H4 (cell line): ENCODE data around the gene LMO3. TPM values are rescaled to one million over a fixed set of nuclear protein-coding genes. Genes with fewer than 3 reads are reported as not detected.
"Not testable (repeated sequence)": the region's sequence is repeated elsewhere in the genome, so short reads cannot be mapped to it uniquely, and the experiment has no call there.

Source experiments
- DNase-seq: peaks from one replicate; pipeline ENCODE4 v3.0.0-alpha.2; 2015; ENCODE audit warnings: low spot score
- total RNA-seq: library from RNA; depleted of rRNA; stranded (reverse); fragments of >200 nt; shearing (Covaris generic); gene quantifications from 2 replicates; pipeline ENCODE4 v1.2.3, GENCODE V29; 2014

Gene LMO3
- total RNA-seq, 1 experiment from 2014 or later, result 0.27 TPM

DNA sequence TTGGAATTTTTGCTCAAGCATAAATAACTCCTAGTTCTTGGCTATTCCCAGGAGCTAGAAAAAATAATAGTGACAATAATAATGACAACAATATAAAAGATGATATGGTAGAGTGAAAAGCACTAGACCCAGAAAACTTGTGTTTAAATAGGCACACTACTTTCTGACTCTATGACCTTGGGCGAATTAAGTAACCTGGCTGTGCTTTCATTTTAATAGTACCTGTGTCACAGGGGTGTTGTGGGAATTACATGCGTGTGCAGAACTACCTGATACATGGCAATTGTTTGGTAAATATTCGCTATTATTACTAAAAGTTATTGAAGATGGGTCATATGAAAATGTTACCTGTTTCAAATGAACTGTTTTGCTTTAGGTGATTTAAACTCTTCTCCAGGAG is 60.1 kb downstream of the LMO3 start:
- no peak for DNase-seq

DNA sequence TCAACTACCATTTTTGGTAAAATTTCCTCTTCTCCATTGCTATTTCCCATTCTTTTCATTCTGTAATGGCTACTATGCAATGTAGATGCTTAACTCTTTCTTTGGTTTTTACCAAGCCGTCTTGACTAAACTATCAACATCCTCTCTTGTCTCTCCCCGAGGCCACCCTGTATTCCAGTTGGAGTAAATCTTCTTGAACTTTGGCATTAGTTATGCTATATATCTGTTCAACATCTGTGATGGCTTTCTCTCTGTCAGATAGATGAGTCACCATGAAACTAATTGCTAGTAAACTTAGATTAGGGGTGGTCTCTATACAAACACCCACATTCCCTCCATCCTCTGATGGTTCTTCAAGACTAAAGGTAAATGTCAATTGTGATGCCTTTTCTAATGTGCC is 63.4 kb downstream of the LMO3 start:
- DNase-seq, result no peak

DNA sequence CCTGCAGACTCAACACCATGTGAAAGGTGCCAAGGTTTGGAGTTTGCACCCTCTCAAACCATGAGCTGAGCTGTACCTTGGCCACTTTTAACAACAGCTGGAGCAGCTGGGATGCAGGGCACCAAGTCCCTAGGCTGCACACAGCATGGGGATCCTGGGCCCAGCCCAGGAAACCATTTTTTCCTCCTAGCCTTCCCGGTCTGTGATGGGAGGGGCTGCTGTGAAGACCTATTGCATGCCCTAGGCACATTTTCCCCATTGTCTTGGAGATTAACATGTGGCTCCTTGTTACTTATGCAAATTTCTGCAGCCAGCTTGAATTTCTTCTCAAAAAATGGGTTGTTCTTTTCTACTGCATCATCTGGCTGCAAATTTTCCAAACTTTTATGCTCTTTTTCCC is 68.3 kb downstream of the LMO3 start:
- DNase-seq, result not testable (repeated sequence)

DNA sequence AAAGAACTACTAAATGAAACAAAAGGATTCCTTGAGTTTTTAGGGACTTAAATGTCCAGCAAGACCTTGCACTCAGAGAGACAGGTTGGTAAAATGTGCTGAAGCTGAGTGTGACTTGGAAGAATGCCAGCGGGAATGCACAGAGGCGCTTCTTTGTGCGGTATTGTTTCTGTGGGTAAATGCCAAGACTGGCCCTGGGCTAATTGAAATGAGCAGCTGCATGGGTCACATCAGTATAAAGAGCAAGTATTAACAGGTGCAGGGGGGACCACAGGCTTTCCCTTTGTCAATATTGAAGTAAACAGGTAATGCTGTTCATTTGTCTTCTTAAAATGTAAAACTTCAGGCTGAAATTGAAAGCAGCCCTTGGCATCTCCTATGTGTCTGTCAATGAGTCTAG is 74.3 kb downstream of the LMO3 start:
- no peak for DNase-seq

DNA sequence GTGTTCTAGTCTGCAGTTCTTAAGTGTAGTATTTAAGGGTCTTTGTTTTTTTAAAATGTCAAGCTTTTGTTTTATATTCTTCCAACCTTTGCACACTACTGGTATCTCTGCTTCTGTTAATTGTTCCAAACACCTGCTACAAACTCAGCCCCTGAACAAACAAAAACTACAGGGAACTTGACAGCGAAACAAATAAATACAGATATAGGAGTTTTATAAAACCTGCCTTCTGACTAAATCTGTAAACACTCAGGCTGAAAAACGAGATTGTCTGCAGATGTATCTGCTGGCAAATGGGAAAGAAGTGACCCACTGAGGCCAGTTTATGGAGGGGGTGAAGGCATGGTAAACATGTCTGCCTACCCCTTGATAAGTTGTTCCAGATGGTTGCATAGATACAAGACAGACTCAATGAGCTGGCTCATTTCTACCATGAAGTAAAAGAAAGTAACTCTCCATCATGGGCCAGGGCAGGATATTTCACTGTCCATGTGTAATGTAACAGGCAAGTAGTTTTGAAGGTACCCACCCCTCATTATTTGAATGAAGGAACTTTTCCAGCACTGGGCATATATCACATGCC is 75.6 kb downstream of the LMO3 start:
- DNase-seq, result no peak

DNA sequence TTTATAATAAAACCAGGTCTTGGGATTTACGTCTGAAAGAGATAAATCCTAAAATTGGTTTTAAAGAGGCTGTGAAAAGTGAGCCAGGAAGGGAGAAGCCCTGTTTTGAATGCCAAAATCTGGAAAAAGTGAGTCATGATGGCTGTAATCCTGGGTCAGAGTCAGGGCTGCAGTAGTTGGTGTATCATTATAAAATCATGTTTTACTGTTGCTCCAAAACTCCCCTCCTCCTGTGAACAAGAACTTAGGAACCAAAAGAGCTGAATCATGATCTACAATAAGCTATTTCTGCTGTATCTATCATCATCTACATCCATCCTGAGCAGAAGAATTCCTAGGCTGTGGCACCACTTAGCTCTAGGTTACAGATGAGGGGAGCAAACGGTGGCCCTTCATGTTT is 79.3 kb downstream of the LMO3 start:
- peak; percentile 6 for DNase-seq

DNA sequence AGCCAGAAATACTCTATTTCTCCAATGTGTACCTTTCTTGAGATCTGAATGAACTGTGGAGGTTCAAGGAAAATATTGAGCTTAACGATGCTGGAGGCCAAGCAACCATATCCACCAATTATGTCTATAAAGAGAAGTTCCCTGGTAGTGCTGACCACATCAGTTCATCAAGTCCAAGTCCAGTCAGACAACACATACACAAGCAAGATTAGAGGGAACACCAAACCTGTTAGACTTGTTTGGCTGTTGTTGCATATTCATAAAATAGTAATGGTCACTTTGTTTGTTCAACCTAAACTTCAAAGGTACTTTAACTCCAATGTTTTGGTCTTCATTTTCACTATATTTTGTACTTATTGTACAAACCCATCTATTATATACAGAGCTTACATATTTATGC is 81.6 kb downstream of the LMO3 start:
- no peak for DNase-seq

DNA sequence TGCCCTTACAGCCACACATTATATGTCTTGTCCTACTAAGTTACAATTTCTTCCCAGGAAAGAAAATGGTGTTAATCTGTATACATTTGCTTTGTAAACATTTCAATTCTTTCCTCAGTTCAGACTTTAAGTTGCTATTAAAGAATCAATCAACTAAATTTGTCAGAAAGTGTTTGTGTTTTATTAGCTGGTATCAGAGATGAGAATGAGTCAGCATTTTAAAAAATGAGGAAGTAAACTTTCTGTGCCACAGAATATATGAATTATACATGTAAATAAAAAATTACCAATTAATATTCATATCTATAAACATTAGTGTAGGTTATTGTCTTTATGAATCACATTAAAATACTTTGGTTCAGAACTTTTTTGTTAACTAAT is 82.0 kb downstream of the LMO3 start:
- DNase-seq, result no peak

DNA sequence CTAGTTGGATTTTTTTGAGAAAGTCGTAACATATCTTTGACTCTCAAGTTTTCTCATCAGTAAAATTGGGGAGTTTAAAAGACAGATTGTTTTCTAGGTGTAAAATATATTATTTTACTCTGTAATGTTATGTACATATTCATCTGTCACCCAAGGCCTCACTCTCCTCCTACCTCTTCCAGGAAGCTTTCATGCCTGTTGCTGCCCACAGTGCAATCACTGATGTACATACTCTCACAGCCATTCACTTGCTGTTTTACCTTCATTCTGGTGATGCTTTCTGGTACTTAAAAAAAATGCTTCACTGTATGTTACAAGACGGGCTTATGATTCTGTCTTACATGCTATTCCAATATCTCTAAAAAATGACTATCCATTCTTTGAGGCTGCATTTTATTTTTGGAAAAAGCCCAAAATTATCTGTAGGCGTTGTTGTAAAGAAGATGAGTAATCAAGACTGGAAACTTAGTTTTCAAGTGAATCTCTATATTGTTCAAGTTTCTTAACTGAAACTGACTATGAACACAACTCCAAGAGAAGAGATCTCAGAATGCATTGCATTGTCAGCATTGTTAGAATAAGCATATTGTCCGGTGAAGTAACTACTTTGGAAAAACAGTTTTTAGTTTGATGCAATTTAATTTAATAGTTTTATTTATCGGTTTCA is 82.5 kb downstream of the LMO3 start:
- no peak for DNase-seq

DNA sequence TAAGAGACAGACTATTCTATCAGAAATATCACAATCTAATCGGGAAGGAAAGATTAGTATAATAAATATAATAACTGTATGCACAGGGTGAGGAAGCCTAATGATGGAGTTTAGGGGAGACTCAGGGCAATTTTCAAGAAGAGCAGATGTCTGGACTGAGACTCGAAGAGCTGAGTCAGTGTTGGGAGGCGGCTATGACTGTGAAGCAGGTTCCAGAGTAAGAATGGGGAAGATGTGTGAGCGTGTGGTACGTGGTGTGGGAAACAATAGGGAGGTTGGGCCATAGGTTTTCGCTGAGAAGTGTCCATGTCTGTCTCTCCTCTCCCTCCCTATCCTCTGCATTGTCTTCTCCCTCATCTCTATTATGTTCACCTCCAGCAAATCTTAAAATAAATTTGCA is 85.6 kb downstream of the LMO3 start:
- no peak for DNase-seq

DNA sequence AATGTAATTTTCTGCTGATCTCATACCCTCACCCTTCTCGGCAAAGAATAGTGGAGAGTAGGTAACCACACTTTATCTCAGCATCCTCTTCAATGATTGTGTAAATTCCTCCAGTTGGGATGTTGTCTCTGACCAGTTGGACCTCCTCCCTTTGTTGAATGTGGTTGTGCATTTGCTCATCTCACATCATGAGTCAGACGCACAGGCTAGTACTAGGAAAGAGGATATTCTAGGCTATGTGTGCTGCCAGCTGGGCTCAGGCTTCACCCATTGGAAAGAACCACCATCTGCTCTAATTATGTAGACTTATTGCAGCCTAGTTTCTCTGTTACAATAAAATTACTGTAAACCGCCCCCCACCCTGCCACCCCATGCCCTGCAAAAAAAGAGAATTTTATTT is 90.3 kb downstream of the LMO3 start:
- peak; percentile 11 for DNase-seq

DNA sequence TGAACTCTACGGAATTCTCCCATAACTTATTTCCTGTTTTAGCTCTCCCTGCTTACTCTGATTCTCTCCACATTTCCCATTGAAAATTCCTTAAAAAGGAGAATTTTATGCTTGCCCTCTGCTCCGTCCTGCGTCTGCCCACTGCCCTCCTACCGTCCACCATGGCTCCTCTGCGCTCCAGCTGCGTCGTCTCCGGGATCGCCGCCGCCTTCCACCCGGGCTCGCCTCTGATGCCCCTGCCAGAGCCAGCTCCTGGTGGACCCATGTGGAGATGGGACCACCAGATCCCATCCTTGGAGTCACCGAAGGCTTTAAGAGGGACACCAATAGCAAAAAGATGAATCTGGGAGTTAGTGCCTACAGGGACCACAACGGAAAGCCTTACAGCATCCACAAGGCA is 92.7 kb downstream of the LMO3 start:
- DNase-seq, result no peak

DNA sequence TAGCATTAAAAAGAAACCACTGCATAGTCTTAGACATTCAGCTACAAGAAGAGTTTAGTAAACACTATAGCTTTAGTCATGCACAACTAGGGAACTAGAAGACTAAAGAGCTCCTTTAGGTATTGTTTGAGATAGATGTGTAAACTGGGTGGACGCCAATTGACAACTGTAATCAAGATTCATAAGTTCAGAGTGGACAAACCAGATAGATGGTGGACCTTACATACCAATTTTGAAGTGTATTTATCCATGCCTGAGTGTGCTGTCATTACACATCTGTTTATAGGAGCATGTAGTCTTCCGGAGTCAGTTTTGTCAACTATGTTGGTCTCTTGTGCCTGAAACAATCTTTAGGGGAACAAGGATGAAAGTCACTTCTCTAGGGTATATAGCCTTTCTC is 96.6 kb downstream of the LMO3 start:
- no peak for DNase-seq

DNA sequence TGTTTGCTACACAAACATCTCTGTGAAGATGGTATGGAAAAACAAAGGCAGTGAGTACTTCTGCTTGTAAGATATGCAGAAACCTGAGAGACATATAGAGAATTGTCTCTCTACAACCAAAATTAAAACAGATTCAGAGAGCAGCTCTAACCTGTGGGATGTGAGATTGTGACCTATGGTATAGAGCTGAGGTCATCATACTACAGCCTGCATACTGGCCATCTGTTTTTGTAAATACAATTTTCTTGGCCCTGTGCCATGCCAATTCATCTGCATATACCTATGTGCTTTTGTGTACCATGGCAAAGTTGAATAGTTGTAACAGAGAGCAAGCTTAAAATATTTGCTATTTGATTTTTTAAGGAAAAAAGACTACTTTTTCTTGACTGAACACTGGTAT is 99.6 kb downstream of the LMO3 start:
- no peak for DNase-seq

DNA sequence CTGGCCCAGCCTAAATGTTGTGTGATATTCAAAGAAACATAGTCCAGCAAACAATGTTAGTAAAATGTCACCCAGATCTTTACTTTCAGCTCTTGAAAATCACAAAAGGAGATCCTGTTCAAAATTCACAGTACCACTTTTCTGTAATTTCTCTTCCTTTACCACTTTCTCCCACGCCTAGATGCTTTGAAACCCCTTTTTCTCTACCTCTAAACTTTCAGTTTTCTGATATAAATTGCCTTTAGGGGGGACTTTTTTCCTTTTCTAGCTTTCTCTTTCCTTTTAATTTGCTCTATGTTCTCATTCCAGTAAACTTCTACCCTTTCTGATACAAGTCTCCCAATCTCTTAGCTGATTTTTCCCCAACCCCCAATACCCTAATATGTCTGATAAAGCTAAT is 101.8 kb downstream of the LMO3 start:
- DNase-seq, result no peak

DNA sequence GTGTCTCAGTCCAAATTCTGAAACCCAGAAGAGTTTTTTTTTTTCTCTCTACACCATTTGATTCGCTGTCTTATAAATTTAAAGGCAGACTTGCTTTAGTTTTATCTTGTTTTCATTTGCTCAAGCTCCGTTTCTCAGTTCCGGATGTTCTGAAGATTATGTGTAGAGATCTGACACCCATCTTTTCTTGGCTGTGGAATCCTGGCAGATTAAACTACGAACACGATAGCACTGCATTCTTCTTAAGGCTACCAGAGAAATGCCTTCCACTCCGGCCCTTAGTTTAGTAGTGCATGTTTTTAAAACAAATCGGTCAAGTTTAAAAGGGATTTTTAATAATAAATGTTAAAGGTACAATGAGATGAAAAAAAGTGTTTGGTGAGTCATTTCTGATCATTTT is 106.4 kb downstream of the LMO3 start:
- no peak for DNase-seq
